PC-9 (cell line): ENCODE data around the gene SPATA45.

Experiments
- CTCF ChIP-seq: fragments of 200-600 bp; sonication (generic); conservative IDR thresholded peaks from 2 replicates; pipeline ENCODE4 v1.6.1; 2017; ENCODE audit warnings: mixed run types, antibody characterized with exemption, mild to moderate bottlenecking, moderate library complexity
- EZH2 ChIP-seq: fragments of 200-600 bp; sonication (generic); IDR thresholded peaks from 2 replicates; pipeline ENCODE4 v1.8.0; 2017; ENCODE audit warnings: antibody characterized with exemption, low read depth

GRCh38 chr1:212873518-212873917, 26.1 kb upstream of the SPATA45 start:
- no peak for TF ChIP-seq EZH2
- no peak for TF ChIP-seq CTCF
